Islet precursor cell (in vitro differentiated cells): ENCODE results near the gene DIPK1B.

Experiments
- DNase-seq: peaks from one replicate; pipeline ENCODE4 v3.0.0-alpha.2; 2018

The DIPK1B gene

GRCh38 chr9:136711751-136712689 lies at the start of gene DIPK1B:
Gene DIPK1B (plus strand): TSS chr9:136712572. CDS start chr9:136712666, 94 bp downstream.
- DNase-seq = peak; percentile 73

- DNase-seq = no peak
Observed at GRCh38 chr9:136662656-136663581, 49.5 kb upstream of the DIPK1B start, which contains the start of gene EGFL7. Gene EGFL7 (plus strand): TSS chr9:136662916. CDS start chr9:136668283, 5,367 bp downstream.

- no peak for DNase-seq
Observed at GRCh38 chr9:136664000-136664915, 48.1 kb upstream of the DIPK1B start.

GRCh38 chr9:136665111-136665703 lies 47.2 kb upstream of the DIPK1B start:
- peak; percentile 73 for DNase-seq

GRCh38 chr9:136665704-136666371 lies 46.5 kb upstream of the DIPK1B start:
- DNase-seq = no peak

GRCh38 chr9:136666372-136667213 lies 45.8 kb upstream of the DIPK1B start:
- DNase-seq = no peak

GRCh38 chr9:136667214-136667939 lies 45.0 kb upstream of the DIPK1B start:
- no peak for DNase-seq

GRCh38 chr9:136667940-136668760 lies 44.2 kb upstream of the DIPK1B start:
- DNase-seq = no peak

GRCh38 chr9:136668983-136669790 lies 43.2 kb upstream of the DIPK1B start:
- DNase-seq = no peak

- DNase-seq = no peak
Observed at GRCh38 chr9:136669791-136670464, 42.4 kb upstream of the DIPK1B start.

- DNase-seq = no peak
Observed at GRCh38 chr9:136670576-136671253, 41.7 kb upstream of the DIPK1B start.

GRCh38 chr9:136671254-136671614 lies 41.1 kb upstream of the DIPK1B start:
- DNase-seq = no peak

GRCh38 chr9:136671646-136672430 lies 40.5 kb upstream of the DIPK1B start:
- no peak for DNase-seq

- no peak for DNase-seq
Observed at GRCh38 chr9:136672431-136673087, 39.8 kb upstream of the DIPK1B start.
